ENCODE data around the gene PLCE1.

PLCE1 gene

GRCh38 chr10:93995182-93995581 is 1.5 kb downstream of the PLCE1 start:
- H3K4me1 ChIP-seq (ENCODE audit: insufficient read depth, low read length), result peaks cover 8% of the 10 kb centered on the region
- H3K9me3 ChIP-seq (ENCODE audit: low read length), result no peaks in the 10 kb centered on the region
- H3K27me3 ChIP-seq (ENCODE audit: control insufficient read depth in 1 of 2, insufficient read depth in 2 of 2, low read length in 2 of 2), result no peaks in the 10 kb centered on the region
- no peak overlapping the region for H3K9ac ChIP-seq (ENCODE audit: low read length)
- H3K27ac ChIP-seq (ENCODE audit: low read depth, low read length), result no peak overlapping the region
- H3K4me3 ChIP-seq (ENCODE audit: low read depth in 1 of 2, low read length in 2 of 2), result peak overlapping the region in 1 of 2 donors; percentile 1
- no peaks in the 10 kb centered on the region for H3K36me3 ChIP-seq (ENCODE audit: insufficient read depth, low read length)

GRCh38 chr10:93995598-93996271 is 2.0 kb downstream of the PLCE1 start:
- H3K9me3 ChIP-seq (ENCODE audit: low read length), result no peaks in the 10 kb centered on the region
- no peak overlapping the region for H3K27ac ChIP-seq (ENCODE audit: low read depth, low read length)
- peaks cover 8% of the 10 kb centered on the region for H3K4me1 ChIP-seq (ENCODE audit: insufficient read depth, low read length)
- no peak overlapping the region for H3K4me3 ChIP-seq (ENCODE audit: low read depth in 1 of 2, low read length in 2 of 2)
- no peaks in the 10 kb centered on the region for H3K27me3 ChIP-seq (ENCODE audit: control insufficient read depth in 1 of 2, insufficient read depth in 2 of 2, low read length in 2 of 2)
- no peak overlapping the region for H3K9ac ChIP-seq (ENCODE audit: low read length)
- no peaks in the 10 kb centered on the region for H3K36me3 ChIP-seq (ENCODE audit: insufficient read depth, low read length)

- Histone ChIP-seq H3K9me3 (ENCODE audit: low read length) (no peaks in the 10 kb centered on the region), H3K27me3 (ENCODE audit: control insufficient read depth in 1 of 2, insufficient read depth in 2 of 2, low read length in 2 of 2) (no peaks in the 10 kb centered on the region), H3K27ac (ENCODE audit: low read depth, low read length) (no peak overlapping the region), H3K4me1 (ENCODE audit: insufficient read depth, low read length) (peaks cover 8% of the 10 kb centered on the region), H3K36me3 (ENCODE audit: insufficient read depth, low read length) (no peaks in the 10 kb centered on the region), H3K9ac (ENCODE audit: low read length) (no peak overlapping the region), H3K4me3 (ENCODE audit: low read depth in 1 of 2, low read length in 2 of 2) (no peak overlapping the region)
Measured at GRCh38 chr10:93996551-93996950, 2.8 kb downstream of the PLCE1 start.

GRCh38 chr10:93997546-93997945 is 3.8 kb downstream of the PLCE1 start:
- no peak overlapping the region for H3K4me3 ChIP-seq (ENCODE audit: low read depth in 1 of 2, low read length in 2 of 2)
- H3K9me3 ChIP-seq (ENCODE audit: low read length), result no peaks in the 10 kb centered on the region
- no peaks in the 10 kb centered on the region for H3K36me3 ChIP-seq (ENCODE audit: insufficient read depth, low read length)
- peaks cover 8% of the 10 kb centered on the region for H3K4me1 ChIP-seq (ENCODE audit: insufficient read depth, low read length)
- H3K9ac ChIP-seq (ENCODE audit: low read length), result no peak overlapping the region
- H3K27me3 ChIP-seq (ENCODE audit: control insufficient read depth in 1 of 2, insufficient read depth in 2 of 2, low read length in 2 of 2), result no peaks in the 10 kb centered on the region
- no peak overlapping the region for H3K27ac ChIP-seq (ENCODE audit: low read depth, low read length)

- H3K9ac ChIP-seq (ENCODE audit: low read length), result no peak overlapping the region
- H3K27me3 ChIP-seq (ENCODE audit: control insufficient read depth in 1 of 2, insufficient read depth in 2 of 2, low read length in 2 of 2), result no peaks in the 10 kb centered on the region
- H3K27ac ChIP-seq (ENCODE audit: low read depth, low read length), result peak overlapping the region; percentile 27
- no peaks in the 10 kb centered on the region for H3K9me3 ChIP-seq (ENCODE audit: low read length)
- no peak overlapping the region for H3K4me3 ChIP-seq (ENCODE audit: low read depth in 1 of 2, low read length in 2 of 2)
- no peaks in the 10 kb centered on the region for H3K36me3 ChIP-seq (ENCODE audit: insufficient read depth, low read length)
- H3K4me1 ChIP-seq (ENCODE audit: insufficient read depth, low read length), result peaks cover 4% of the 10 kb centered on the region
Measured at GRCh38 chr10:93999401-93999851, 5.7 kb downstream of the PLCE1 start.

GRCh38 chr10:94000638-94001415 is 7.1 kb downstream of the PLCE1 start:
- Histone ChIP-seq H3K27ac (ENCODE audit: low read depth, low read length) (no peak overlapping the region), H3K27me3 (ENCODE audit: control insufficient read depth in 1 of 2, insufficient read depth in 2 of 2, low read length in 2 of 2) (no peaks in the 10 kb centered on the region), H3K9ac (ENCODE audit: low read length) (no peak overlapping the region), H3K4me3 (ENCODE audit: low read depth in 1 of 2, low read length in 2 of 2) (no peak overlapping the region), H3K4me1 (ENCODE audit: insufficient read depth, low read length) (peaks cover 4% of the 10 kb centered on the region), H3K9me3 (ENCODE audit: low read length) (no peaks in the 10 kb centered on the region), H3K36me3 (ENCODE audit: insufficient read depth, low read length) (no peaks in the 10 kb centered on the region)

- no peaks in the 10 kb centered on the region for H3K9me3 ChIP-seq (ENCODE audit: low read length)
- no peaks in the 10 kb centered on the region for H3K27me3 ChIP-seq (ENCODE audit: control insufficient read depth in 1 of 2, insufficient read depth in 2 of 2, low read length in 2 of 2)
- H3K4me3 ChIP-seq (ENCODE audit: low read depth in 1 of 2, low read length in 2 of 2), result no peak overlapping the region
- peaks cover 4% of the 10 kb centered on the region for H3K4me1 ChIP-seq (ENCODE audit: insufficient read depth, low read length)
- H3K9ac ChIP-seq (ENCODE audit: low read length), result no peak overlapping the region
- no peak overlapping the region for H3K27ac ChIP-seq (ENCODE audit: low read depth, low read length)
- H3K36me3 ChIP-seq (ENCODE audit: insufficient read depth, low read length), result no peaks in the 10 kb centered on the region
Measured at GRCh38 chr10:94001416-94001810, 7.7 kb downstream of the PLCE1 start.

- peaks cover 4% of the 10 kb centered on the region for H3K4me1 ChIP-seq (ENCODE audit: insufficient read depth, low read length)
Measured at GRCh38 chr10:94002156-94002555, 8.4 kb downstream of the PLCE1 start.

GRCh38 chr10:94003488-94003887 is 9.8 kb downstream of the PLCE1 start:
- Histone ChIP-seq H3K36me3 (ENCODE audit: insufficient read depth, low read length) (no peaks in the 10 kb centered on the region), H3K4me1 (ENCODE audit: insufficient read depth, low read length) (peaks cover 4% of the 10 kb centered on the region), H3K27ac (ENCODE audit: low read depth, low read length) (no peak overlapping the region), H3K27me3 (ENCODE audit: control insufficient read depth in 1 of 2, insufficient read depth in 2 of 2, low read length in 2 of 2) (no peaks in the 10 kb centered on the region), H3K4me3 (ENCODE audit: low read depth in 1 of 2, low read length in 2 of 2) (no peak overlapping the region), H3K9ac (ENCODE audit: low read length) (no peak overlapping the region), H3K9me3 (ENCODE audit: low read length) (no peaks in the 10 kb centered on the region)

More at GRCh38 chr10:94002156-94002555, 8.4 kb downstream of the PLCE1 start:
- Histone ChIP-seq H3K36me3 (ENCODE audit: insufficient read depth, low read length) (no peaks in the 10 kb centered on the region), H3K27ac (ENCODE audit: low read depth, low read length) (no peak overlapping the region), H3K27me3 (ENCODE audit: control insufficient read depth in 1 of 2, insufficient read depth in 2 of 2, low read length in 2 of 2) (no peaks in the 10 kb centered on the region), H3K9ac (ENCODE audit: low read length) (no peak overlapping the region), H3K4me3 (ENCODE audit: low read depth in 1 of 2, low read length in 2 of 2) (no peak overlapping the region), H3K9me3 (ENCODE audit: low read length) (no peaks in the 10 kb centered on the region)

- no peaks in the 10 kb centered on the region for H3K36me3 ChIP-seq (ENCODE audit: insufficient read depth, low read length)
- H3K27me3 ChIP-seq (ENCODE audit: control insufficient read depth in 1 of 2, insufficient read depth in 2 of 2, low read length in 2 of 2), result no peaks in the 10 kb centered on the region
- no peak overlapping the region for H3K9ac ChIP-seq (ENCODE audit: low read length)
- no peaks in the 10 kb centered on the region for H3K4me1 ChIP-seq (ENCODE audit: insufficient read depth, low read length)
- no peak overlapping the region for H3K27ac ChIP-seq (ENCODE audit: low read depth, low read length)
- H3K9me3 ChIP-seq (ENCODE audit: low read length), result no peaks in the 10 kb centered on the region
- H3K4me3 ChIP-seq (ENCODE audit: low read depth in 1 of 2, low read length in 2 of 2), result no peak overlapping the region
Measured at GRCh38 chr10:94005050-94005449, 11.3 kb downstream of the PLCE1 start.

- H3K9me3 ChIP-seq (ENCODE audit: low read length), result no peaks in the 10 kb centered on the region
- no peaks in the 10 kb centered on the region for H3K36me3 ChIP-seq (ENCODE audit: insufficient read depth, low read length)
- no peaks in the 10 kb centered on the region for H3K4me1 ChIP-seq (ENCODE audit: insufficient read depth, low read length)
- no peak overlapping the region for H3K9ac ChIP-seq (ENCODE audit: low read length)
- no peak overlapping the region for H3K27ac ChIP-seq (ENCODE audit: low read depth, low read length)
- no peaks in the 10 kb centered on the region for H3K27me3 ChIP-seq (ENCODE audit: control insufficient read depth in 1 of 2, insufficient read depth in 2 of 2, low read length in 2 of 2)
- H3K4me3 ChIP-seq (ENCODE audit: low read depth in 1 of 2, low read length in 2 of 2), result no peak overlapping the region
Measured at GRCh38 chr10:94006591-94007550, 13.1 kb downstream of the PLCE1 start.

Data from muscle layer of colon (tissue), 2 donors.